Upper lobe of left lung (tissue), 6 donors: ENCODE data around the gene PTPN2. TPM values are rescaled to one million over a fixed set of nuclear protein-coding genes. Genes with fewer than 3 reads are reported as not detected.
"Not testable (repeated sequence)": the region's sequence is repeated elsewhere in the genome, so short reads cannot be mapped to it uniquely, and the experiment has no call there.

Experiments
- ATAC-seq, 2 donors: fragments of 200-7000 bp; cut with Tn5 transposase; one replicate each; pipeline ENCODE4 v1.9.1; 2022; ENCODE audit warnings: mild to moderate bottlenecking in 2 of 2, moderate library complexity in 2 of 2; ENCODE audit not compliant: low FRiP score in 2 of 2
- DNase-seq, 2 donors: peaks; one replicate each; pipeline ENCODE4 v3.0.0-alpha.2; 2019 to 2020
- H3K27ac ChIP-seq, 4 donors: fragments of 200-600 bp; sonication (generic); one replicate each; pipeline ENCODE4 v1.5.1; 2016 to 2019
- H3K27me3 ChIP-seq, 4 donors: fragments of 200-600 bp; sonication (generic); one replicate each; pipeline ENCODE4 v1.5.1; 2017 to 2019
- H3K36me3 ChIP-seq, 4 donors: fragments of 200-600 bp; sonication (generic); one replicate each; pipeline ENCODE4 v1.5.1; 2016 to 2019
- H3K4me1 ChIP-seq, 4 donors: fragments of 200-600 bp; sonication (generic); one replicate each; pipeline ENCODE4 v1.5.1; 2018 to 2019
- H3K4me3 ChIP-seq, 4 donors: fragments of 200-600 bp; sonication (generic); one replicate each; pipeline ENCODE4 v1.5.1; 2017 to 2019; ENCODE audit warnings: mild to moderate bottlenecking in 2 of 4, moderate library complexity in 1 of 4
- H3K9me3 ChIP-seq, 4 donors: fragments of 200-600 bp; sonication (generic); one replicate each; pipeline ENCODE4 v1.5.1; 2018 to 2019
- EP300 ChIP-seq, 4 donors: sonication (generic); formaldehyde crosslinking; IDR thresholded peaks; one replicate each; pipeline ENCODE4 v1.5.1; 2017; ENCODE audit warnings: antibody characterized with exemption in 4 of 4, control low read depth in 2 of 4
- POLR2A ChIP-seq, 4 donors: fragments of 450-650 bp; IDR thresholded peaks; one replicate each; pipeline ENCODE4 v1.5.1; 2016 to 2017; ENCODE audit warnings: antibody characterized with exemption in 4 of 4, mild to moderate bottlenecking in 2 of 4
- POLR2AphosphoS5 ChIP-seq, 2 donors: sonication (generic); formaldehyde crosslinking; IDR thresholded peaks; one replicate each; pipeline ENCODE4 v1.5.1; 2017; ENCODE audit warnings: antibody characterized with exemption in 2 of 2
- WGBS, 2 donors: methylation state at CpG; one replicate each; pipeline ENCODE4 v1.1.5; 2017 to 2018; 5-methylcytosine and 5-hydroxymethylcytosine counted together
- total RNA-seq, 6 donors: library from RNA; depleted of rRNA in 4 of 6; stranded (reverse); fragments of >200 nt in 4 of 6; gene quantifications; one replicate each; pipeline versions ENCODE4 v1.1.0 to v1.2.1, GENCODE V29; 2016 to 2021
- TF ChIP-seq, protein P1 (sequence below), 6 experiments: fragments of 450-650 bp in 4 of 6; fragments of 200-600 bp in 2 of 6; sonication (generic) in 2 of 6; IDR thresholded peaks; one replicate each; pipeline ENCODE4 v1.5.1; 2016 to 2019; ENCODE audit warnings: antibody characterized with exemption in 6 of 6
- donor health status: DM: no; HTN: no; CAD: no; lungs with moderate emphysema.
- donor health status: DM: no; HTN: yes; CAD: no; lungs with severe emphysema.

PTPN2 gene
- total RNA-seq, 6 donors from 2014 or later: 31.9 to 119 (median 54.0) TPM

DNA sequence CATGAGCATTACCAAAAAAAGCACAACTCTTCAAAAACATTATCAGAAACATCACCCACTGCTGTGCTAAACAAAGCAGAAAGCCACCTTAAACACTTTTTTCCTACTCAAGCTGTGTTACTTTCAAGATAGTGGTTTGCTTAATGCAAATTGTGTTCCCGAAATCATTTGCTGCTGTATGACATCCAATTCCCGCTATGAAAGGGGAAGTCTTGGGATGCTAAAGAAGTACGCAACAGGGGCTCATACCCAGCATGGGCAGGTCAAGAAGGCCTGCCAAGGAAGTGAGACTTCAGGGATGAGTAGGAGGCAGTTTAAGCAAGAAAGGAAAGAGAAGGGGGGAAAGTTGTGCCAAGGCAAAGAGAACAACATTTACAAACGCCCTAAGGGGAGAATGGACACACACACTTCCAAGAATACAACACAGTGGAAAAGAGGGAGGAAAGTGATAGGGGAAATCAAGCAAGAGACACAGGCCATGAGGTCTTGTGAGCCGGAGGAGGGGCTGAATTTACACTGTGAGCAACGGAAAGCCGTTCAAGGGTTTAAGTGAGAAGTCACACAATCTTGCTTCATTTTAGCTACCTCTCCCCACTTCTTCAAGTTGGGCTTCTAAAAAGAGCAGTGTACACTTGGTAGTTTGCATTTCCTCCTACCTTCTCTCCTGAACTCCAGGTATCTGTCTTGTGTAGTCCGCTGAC lies 4.0 kb downstream of the PTPN2 start:
- Histone ChIP-seq H3K9me3 (no peaks in the 10 kb centered on the region), H3K27ac (peak overlapping the region; percentile 64 to 81 (median 72)), H3K4me3 (no peak overlapping the region), H3K4me1 (peaks cover 38 to 69% (median 53%) of the 10 kb centered on the region in 4 donors), H3K36me3 (no peaks in the 10 kb centered on the region), H3K27me3 (no peaks in the 10 kb centered on the region)
- TF ChIP-seq EP300 (IDR thresholded peaks at IDR 0.05) (peak in 2 of 4 donors; percentile 38 to 79), POLR2AphosphoS5 (IDR thresholded peaks at IDR 0.05) (peak; percentile 26 to 62), POLR2A (IDR thresholded peaks at IDR 0.05) (peak in 1 of 4 donors; percentile 45)
- TF ChIP-seq, protein P1, sequence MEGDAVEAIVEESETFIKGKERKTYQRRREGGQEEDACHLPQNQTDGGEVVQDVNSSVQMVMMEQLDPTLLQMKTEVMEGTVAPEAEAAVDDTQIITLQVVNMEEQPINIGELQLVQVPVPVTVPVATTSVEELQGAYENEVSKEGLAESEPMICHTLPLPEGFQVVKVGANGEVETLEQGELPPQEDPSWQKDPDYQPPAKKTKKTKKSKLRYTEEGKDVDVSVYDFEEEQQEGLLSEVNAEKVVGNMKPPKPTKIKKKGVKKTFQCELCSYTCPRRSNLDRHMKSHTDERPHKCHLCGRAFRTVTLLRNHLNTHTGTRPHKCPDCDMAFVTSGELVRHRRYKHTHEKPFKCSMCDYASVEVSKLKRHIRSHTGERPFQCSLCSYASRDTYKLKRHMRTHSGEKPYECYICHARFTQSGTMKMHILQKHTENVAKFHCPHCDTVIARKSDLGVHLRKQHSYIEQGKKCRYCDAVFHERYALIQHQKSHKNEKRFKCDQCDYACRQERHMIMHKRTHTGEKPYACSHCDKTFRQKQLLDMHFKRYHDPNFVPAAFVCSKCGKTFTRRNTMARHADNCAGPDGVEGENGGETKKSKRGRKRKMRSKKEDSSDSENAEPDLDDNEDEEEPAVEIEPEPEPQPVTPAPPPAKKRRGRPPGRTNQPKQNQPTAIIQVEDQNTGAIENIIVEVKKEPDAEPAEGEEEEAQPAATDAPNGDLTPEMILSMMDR (IDR thresholded peaks at IDR 0.05): no peak
- peak in 1 of 2 donors; percentile 65 for DNase-seq
- 36 to 50% methylated on average over 8 of the region's 8 CpGs for WGBS, 2 donors
- peak in 1 of 2 donors; percentile 9 for ATAC-seq

- H3K36me3 ChIP-seq, H3K9me3 ChIP-seq, H3K4me3 ChIP-seq, H3K27me3 ChIP-seq, DNase-seq, ATAC-seq: not testable (repeated sequence)
- WGBS, 2 donors: 49 to 77% methylated on average over 2 of the region's 2 CpGs
- H3K27ac ChIP-seq: peak overlapping the region in 1 of 4 donors; percentile 0
- H3K4me1 ChIP-seq: peaks cover 16 to 35% (median 23%) of the 10 kb centered on the region in 4 donors
These were observed 9.0 kb downstream of the PTPN2 start for GRCh38 chr18:12874992-12875391.

DNA sequence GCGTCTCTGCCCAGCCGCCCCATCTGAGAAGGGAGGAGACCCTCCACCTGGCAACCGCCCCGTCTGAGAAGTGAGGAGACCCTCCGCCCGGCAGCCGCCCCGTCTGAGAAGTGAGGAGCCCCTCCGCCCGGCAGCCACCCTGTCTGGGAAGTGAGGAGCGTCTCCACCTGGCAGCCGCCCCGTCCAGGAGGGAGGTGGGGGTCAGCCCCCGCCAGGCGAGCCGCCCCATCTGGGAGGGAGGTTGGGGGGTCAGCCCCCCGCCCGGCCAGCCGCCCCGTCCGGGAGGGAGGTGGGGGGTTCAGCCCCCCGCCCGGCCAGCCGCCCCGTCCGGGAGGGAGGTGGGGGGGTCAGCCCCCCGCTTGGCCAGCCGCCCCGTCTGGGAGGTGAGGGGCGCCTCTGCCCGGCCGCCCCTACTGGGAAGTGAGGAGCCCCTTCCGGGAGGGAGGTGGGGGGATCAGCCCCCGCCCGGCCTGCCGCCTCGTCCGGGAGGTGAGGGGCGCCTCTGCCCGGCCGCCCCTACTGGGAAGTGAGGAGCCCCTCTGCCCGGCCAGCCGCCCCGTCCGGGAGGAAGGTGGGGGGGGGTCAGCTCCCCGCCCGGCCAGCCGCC lies 10.0 kb downstream of the PTPN2 start:
- H3K4me1 ChIP-seq: peaks cover 9 to 26% (median 15%) of the 10 kb centered on the region in 4 donors
- H3K36me3 ChIP-seq, H3K27ac ChIP-seq, H3K9me3 ChIP-seq, ATAC-seq, H3K4me3 ChIP-seq, H3K27me3 ChIP-seq: not testable (repeated sequence)
- 100% methylated on average over 1 of the region's 48 CpGs; no CpG with 5 or more reads in 1 of the 2 donors for WGBS, 2 donors
- peak in 1 of 2 donors; percentile 61 for DNase-seq

- Histone ChIP-seq H3K27ac (no peak overlapping the region), H3K4me3 (no peak overlapping the region), H3K4me1 (peaks cover 0 to 11% (median 2%) of the 10 kb centered on the region in 4 donors), H3K36me3 (no peaks in the 10 kb centered on the region), H3K27me3 (no peaks in the 10 kb centered on the region), H3K9me3 (no peaks in the 10 kb centered on the region)
- TF ChIP-seq EP300 (IDR thresholded peaks at IDR 0.05) (no peak), POLR2A (IDR thresholded peaks at IDR 0.05) (no peak), POLR2AphosphoS5 (IDR thresholded peaks at IDR 0.05) (no peak)
- TF ChIP-seq, protein P1 (IDR thresholded peaks at IDR 0.05): no peak
- no peak for ATAC-seq
- whole genome bisulfite sequencing, 2 donors: 81 to 88% methylated on average over 5 of the region's 5 CpGs
- no peak for DNase-seq
These were observed 11.6 kb downstream of the PTPN2 start for GRCh38 chr18:12872408-12872807.

DNA sequence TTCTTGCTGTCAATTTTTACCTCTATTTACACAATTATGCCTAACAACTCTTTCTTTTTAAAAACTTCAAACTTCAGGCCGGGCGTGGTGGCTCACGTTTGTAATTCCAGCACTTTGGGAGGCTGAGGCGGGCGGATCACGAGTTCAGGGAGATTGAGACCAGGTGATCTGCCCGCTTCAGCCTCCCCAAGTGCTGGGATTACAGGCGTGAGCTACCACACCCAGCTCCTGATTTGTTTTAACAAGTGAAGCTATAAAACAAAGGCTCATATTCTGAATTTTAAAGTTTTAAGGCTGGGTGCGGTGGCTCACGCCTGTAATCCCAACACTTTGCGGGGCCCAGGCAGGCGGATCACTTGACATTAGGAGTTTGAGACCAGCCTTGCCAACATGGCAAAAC lies 15.5 kb downstream of the PTPN2 start:
- H3K36me3 ChIP-seq: no peaks in the 10 kb centered on the region
- H3K4me3 ChIP-seq: no peak overlapping the region
- 95 to 96% methylated on average over 12 of the region's 12 CpGs for WGBS, 2 donors
- TF ChIP-seq POLR2A (IDR thresholded peaks at IDR 0.05) (no peak), POLR2AphosphoS5 (IDR thresholded peaks at IDR 0.05) (no peak)
- TF ChIP-seq, protein P1 (IDR thresholded peaks at IDR 0.05): no peak
- H3K27ac ChIP-seq: no peak overlapping the region
- DNase-seq (no peak), ATAC-seq (no peak)
- H3K4me1 ChIP-seq: peaks cover 1 to 13% (median 5%) of the 10 kb centered on the region in 4 donors
- H3K27me3 ChIP-seq: no peaks in the 10 kb centered on the region
- H3K9me3 ChIP-seq: no peaks in the 10 kb centered on the region
